Posterior cingulate gyrus (tissue), 11 donors: ENCODE results near the gene TCHH.
"Not testable (repeated sequence)": the region's sequence is repeated elsewhere in the genome, so short reads cannot be mapped to it uniquely, and the experiment has no call there.

ENCODE experiments used
- DNase-seq, 10 donors: peaks; one replicate each; pipeline versions ENCODE4 v3.0.0 to v3.0.0-alpha.2; 2020 to 2021; ENCODE audit warnings: mixed read lengths in 3 of 10
- intact Hi-C: fragments of 100-400 bp; cut with DNase I; formaldehyde crosslinking; loops from one replicate; pipeline ENCODE4 v1.15.1; 2023

Gene TCHH

GRCh38 chr1:152112101-152112884 is 3.0 kb downstream of the TCHH start:
- intact Hi-C loops = no loop called here
- peak in 4 of 10 donors; percentile 40 to 86 (median 80) for DNase-seq

GRCh38 chr1:152111515-152111968 is 3.7 kb downstream of the TCHH start:
- intact Hi-C loops = no loop called here
- DNase-seq = peak in 6 of 10 donors; percentile 31 to 91 (median 66)

GRCh38 chr1:152110860-152111514 is 4.3 kb downstream of the TCHH start:
- DNase-seq = peak in 4 of 10 donors; percentile 37 to 84 (median 82)
- intact Hi-C loops = no loop called here

- peak in 6 of 10 donors; percentile 27 to 90 (median 56) for DNase-seq
- intact Hi-C loops = no loop called here
These were observed 4.8 kb downstream of the TCHH start for GRCh38 chr1:152110365-152110859.

- no peak for DNase-seq
- intact Hi-C loops = no loop called here
These were observed 5.3 kb downstream of the TCHH start for GRCh38 chr1:152109998-152110294.

GRCh38 chr1:152109231-152109997 is 5.8 kb downstream of the TCHH start:
- DNase-seq = peak in 1 of 10 donors; percentile 45
- intact Hi-C loops = no loop called here

GRCh38 chr1:152108882-152109222 is 6.4 kb downstream of the TCHH start:
- intact Hi-C loops = no loop called here
- peak in 1 of 10 donors; percentile 60 for DNase-seq

GRCh38 chr1:152107984-152108881 is 7.0 kb downstream of the TCHH start:
- intact Hi-C loops = no loop called here
- DNase-seq = peak in 1 of 10 donors; percentile 62

GRCh38 chr1:152107031-152107983 is 7.9 kb downstream of the TCHH start:
- intact Hi-C loops = no loop called here
- DNase-seq = peak in 2 of 10 donors; percentile 52 to 57

- no peak for DNase-seq
These were observed 10.4 kb downstream of the TCHH start for GRCh38 chr1:152104854-152105253.

GRCh38 chr1:152096931-152097330 is 18.3 kb downstream of the TCHH start:
- intact Hi-C loops = no loop called here
- DNase-seq = no peak

More at GRCh38 chr1:152104854-152105253, 10.4 kb downstream of the TCHH start:
- intact Hi-C loops = no loop called here

- DNase-seq = no peak
- intact Hi-C loops = no loop called here
These were observed 26.1 kb downstream of the TCHH start, which contains the start of gene TCHHL1 for GRCh38 chr1:152089014-152089674. Gene TCHHL1 (minus strand): TSS chr1:152089064. CDS start chr1:152088143, 921 bp downstream.

- DNase-seq = no peak
- intact Hi-C loops = no loop called here
These were observed 28.5 kb downstream of the TCHH start for GRCh38 chr1:152086760-152087159.

- intact Hi-C loops = no loop called here
- DNase-seq = no peak
These were observed 30.4 kb downstream of the TCHH start for GRCh38 chr1:152084853-152085252.

GRCh38 chr1:152081026-152081425 is 34.2 kb downstream of the TCHH start:
- intact Hi-C loops = not testable (repeated sequence)
- peak in 1 of 10 donors; percentile 67 for DNase-seq

- intact Hi-C loops = not testable (repeated sequence)
These were observed 34.8 kb downstream of the TCHH start for GRCh38 chr1:152080494-152080893.

GRCh38 chr1:152078831-152079441 is 36.3 kb downstream of the TCHH start:
- DNase-seq = peak in 2 of 10 donors; percentile 58 to 72
- intact Hi-C loops = no loop called here

More at GRCh38 chr1:152080494-152080893, 34.8 kb downstream of the TCHH start:
- DNase-seq = peak in 1 of 10 donors; percentile 47

GRCh38 chr1:152072311-152072710 is 42.9 kb downstream of the TCHH start:
- intact Hi-C loops = no loop called here
- no peak for DNase-seq
